HepG2 (cell line): ENCODE results near the gene STIM2. TPM values are rescaled to one million over a fixed set of nuclear protein-coding genes. Genes with fewer than 3 reads are reported as not detected.

Experiments used
- ATAC-seq: fragments of 200-7000 bp; cut with Tn5 transposase; 3 replicates; pipeline ENCODE4 v1.9.1; 2020; ENCODE audit warnings: mild to moderate bottlenecking, moderate library complexity
- BruUV-seq: library from RNA; stranded (reverse); fragments of 400-500 nt; replicated peaks from 2 replicates; lab custom pipeline; 2021; lab: Mats Ljungman, UMichigan
- CTCF ChIA-PET: fragments of 300-600 bp; formaldehyde crosslinking; extraction: SDS; loops from one replicate; lab custom pipeline; 2021; ENCODE audit warnings: low total read pairs, inconsistent platforms, low intra/inter-chr PET ratio; lab: Yijun Ruan, JAX
- POLR2A ChIA-PET: fragments of 350-600 bp; sonication (Branson Sonifier 250); formaldehyde crosslinking; loops from one replicate; lab custom pipeline; 2020; ENCODE audit warnings: antibody characterized with exemption, inconsistent platforms; lab: Yijun Ruan, JAX
- DNase-seq: peaks from one replicate; pipeline ENCODE4 v3.0.0-alpha.2; 2015; ENCODE audit warnings: low spot score
- FAIRE-seq: peaks from 3 replicates; lab custom pipeline; 2011; peaks lifted over from hg19 to GRCh38; lab: Jason Lieb, UNC
- H2AFZ ChIP-seq: one replicate; pipeline ENCODE4 v1.6.1; 2011; ENCODE audit warnings: low read length, inconsistent platforms
- H3K27ac ChIP-seq: fragments of 300-600 bp; 3 replicates; pipeline ENCODE4 v1.8.0; 2011; ENCODE audit warnings: mixed run types, mild to moderate bottlenecking, mixed read lengths, low read length, inconsistent platforms; ENCODE audit not compliant: insufficient read depth; ENCODE audit errors: extremely low read length
- H3K27me3 ChIP-seq, 2 experiments: fragments of 200-600 bp in 1 of 2; 2 replicates in 1 of 2; 3 replicates in 1 of 2; pipeline versions ENCODE4 v1.6.0 to v1.8.0; 2011; ENCODE audit warnings: low read length in 2 of 2, mild to moderate bottlenecking in 2 of 2, moderate library complexity in 2 of 2, inconsistent platforms in 1 of 2; ENCODE audit not compliant: insufficient read depth in 2 of 2, control insufficient read depth in 1 of 2
- H3K36me3 ChIP-seq, 2 experiments: fragments of 200-600 bp in 1 of 2; replicated peaks in 1 of 2; 2 replicates in 1 of 2; 3 replicates in 1 of 2; pipeline versions ENCODE4 v1.5.1 to v1.8.0; 2011; ENCODE audit warnings: low read length in 2 of 2, inconsistent platforms in 1 of 2; ENCODE audit not compliant: insufficient read depth in 2 of 2, control insufficient read depth in 1 of 2
- H3K4me1 ChIP-seq: 2 replicates; pipeline ENCODE4 v1.5.1; 2012; ENCODE audit warnings: low read length, inconsistent platforms; ENCODE audit not compliant: insufficient read depth
- H3K4me2 ChIP-seq: 2 replicates; pipeline ENCODE4 v1.6.0; 2011; ENCODE audit warnings: low read depth, low read length, inconsistent platforms
- H3K4me3 ChIP-seq, 3 experiments: fragments of 200-600 bp in 1 of 3; sonication (generic), shearing (Covaris generic) in 1 of 3; replicated peaks in 1 of 3; 2 replicates each; pipeline ENCODE4 v1.5.1; 2011 to 2016; ENCODE audit warnings: low read length in 3 of 3, inconsistent platforms in 2 of 3, low read depth in 2 of 3, mild to moderate bottlenecking in 2 of 3, control low read depth in 1 of 3, mixed read lengths in 1 of 3; ENCODE audit not compliant: insufficient read depth in 1 of 3
- H3K79me2 ChIP-seq: one replicate; pipeline ENCODE4 v1.6.1; 2011; ENCODE audit warnings: low read length, inconsistent platforms; ENCODE audit not compliant: insufficient read depth
- H3K9ac ChIP-seq: 2 replicates; pipeline ENCODE4 v1.6.0; 2011; ENCODE audit warnings: mild to moderate bottlenecking, low read depth, low read length, inconsistent platforms; ENCODE audit not compliant: insufficient read depth
- H3K9me3 ChIP-seq: 2 replicates; pipeline ENCODE4 v1.5.1; 2012; ENCODE audit warnings: mild to moderate bottlenecking, low read length
- H4K20me1 ChIP-seq: 2 replicates; pipeline ENCODE4 v1.6.0; 2011; ENCODE audit warnings: inconsistent platforms, mild to moderate bottlenecking, low read length, moderate library complexity; ENCODE audit not compliant: insufficient read depth
- BCL6 ChIP-seq: IDR thresholded peaks from 2 replicates; pipeline ENCODE4 v1.6.1; 2016; ENCODE audit warnings: missing genetic modification reagents, missing compliant biosample characterization
- FIP1L1 ChIP-seq: fragments of 200-400 bp; formaldehyde crosslinking; IDR thresholded peaks from 2 replicates; pipeline ENCODE4 v1.6.1; 2018; ENCODE audit warnings: low read depth, mild to moderate bottlenecking, low read length, moderate library complexity, borderline replicate concordance; ENCODE audit not compliant: insufficient read depth
- WGBS: methylation state at CpG from one replicate; pipeline ENCODE4 v1.1.6; 2017; ENCODE audit warnings: low lambda C conversion rate; 5-methylcytosine and 5-hydroxymethylcytosine counted together
- in situ Hi-C: cut with HindIII; loops from 2 replicates; pipeline ENCODE4 v1.10.0; 2017; ENCODE audit warnings: low pct_unique_long_range_greater_than_20kb; ENCODE audit not compliant: extremely low pct_ligation_motif_present
- intact Hi-C: fragments of 100-400 bp; cut with micrococcal nuclease; formaldehyde crosslinking; loops from one replicate; pipeline ENCODE4 v1.10.0; 2022; ENCODE audit not compliant: unreplicated experiment
- polyA plus RNA-seq, 8 experiments: library from polyadenylated mRNA; depleted of rRNA in 3 of 8; stranded (reverse) in 7 of 8; unstranded in 1 of 8; fragments of >200 nt; fragmentation: Illumina TruSeq in 4 of 8; extraction: Trizol in 4 of 8; gene quantifications; 2 replicates each; pipeline versions ENCODE4 v1.2.1 to v1.2.3, GENCODE V29; 2011 to 2016; ENCODE audit warnings: low read depth in 4 of 8, missing spikeins in 1 of 8, mixed read lengths in 1 of 8; ENCODE audit not compliant: insufficient read depth in 1 of 8
- total RNA-seq, 5 experiments: library from RNA; depleted of rRNA; stranded (reverse); fragments of >200 nt; fragmentation: Illumina TruSeq; extraction: Trizol; gene quantifications; 2 replicates each; pipeline ENCODE4 v1.2.3, GENCODE V29; 2016; ENCODE audit warnings: low read depth in 1 of 5
- TF ChIP-seq, protein P1 (sequence below): sonication (generic); formaldehyde crosslinking; IDR thresholded peaks from 2 replicates; pipeline ENCODE4 v1.4.0; 2020; ENCODE audit warnings: missing genetic modification reagents, borderline replicate concordance
- TF ChIP-seq, protein P2 (sequence below): sonication (generic); formaldehyde crosslinking; IDR thresholded peaks from 2 replicates; pipeline ENCODE4 v1.5.1; 2020; ENCODE audit warnings: mild to moderate bottlenecking, missing genetic modification reagents, borderline replicate concordance

Gene STIM2
- total and polyA plus RNA-seq, 2 of the 13 experiments (the other 11 are each of a cell fraction or from before 2014, with no cell fraction given): 19.3 to 19.4 TPM

DNA sequence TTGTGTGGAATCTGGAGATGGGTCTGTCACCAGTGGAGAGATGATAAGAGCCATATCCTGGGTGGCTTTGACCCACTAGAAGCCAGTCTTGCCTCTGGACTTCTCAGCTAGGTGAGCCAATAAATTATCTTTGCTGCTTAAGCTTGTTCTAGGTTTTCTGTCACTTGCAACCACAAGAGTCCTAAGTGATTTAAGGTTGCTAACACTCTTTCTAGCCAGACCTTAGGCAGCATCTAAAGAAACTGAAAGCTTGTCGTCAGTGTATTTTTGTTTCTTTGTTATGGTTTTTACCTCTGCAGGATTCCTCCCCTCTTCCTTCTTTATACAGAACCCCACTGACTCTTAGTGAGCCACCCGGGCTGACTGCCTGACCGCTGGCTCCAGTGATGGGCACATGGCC lies 37.1 kb upstream of the STIM2 start (continued):
- TF ChIP-seq, protein P1, sequence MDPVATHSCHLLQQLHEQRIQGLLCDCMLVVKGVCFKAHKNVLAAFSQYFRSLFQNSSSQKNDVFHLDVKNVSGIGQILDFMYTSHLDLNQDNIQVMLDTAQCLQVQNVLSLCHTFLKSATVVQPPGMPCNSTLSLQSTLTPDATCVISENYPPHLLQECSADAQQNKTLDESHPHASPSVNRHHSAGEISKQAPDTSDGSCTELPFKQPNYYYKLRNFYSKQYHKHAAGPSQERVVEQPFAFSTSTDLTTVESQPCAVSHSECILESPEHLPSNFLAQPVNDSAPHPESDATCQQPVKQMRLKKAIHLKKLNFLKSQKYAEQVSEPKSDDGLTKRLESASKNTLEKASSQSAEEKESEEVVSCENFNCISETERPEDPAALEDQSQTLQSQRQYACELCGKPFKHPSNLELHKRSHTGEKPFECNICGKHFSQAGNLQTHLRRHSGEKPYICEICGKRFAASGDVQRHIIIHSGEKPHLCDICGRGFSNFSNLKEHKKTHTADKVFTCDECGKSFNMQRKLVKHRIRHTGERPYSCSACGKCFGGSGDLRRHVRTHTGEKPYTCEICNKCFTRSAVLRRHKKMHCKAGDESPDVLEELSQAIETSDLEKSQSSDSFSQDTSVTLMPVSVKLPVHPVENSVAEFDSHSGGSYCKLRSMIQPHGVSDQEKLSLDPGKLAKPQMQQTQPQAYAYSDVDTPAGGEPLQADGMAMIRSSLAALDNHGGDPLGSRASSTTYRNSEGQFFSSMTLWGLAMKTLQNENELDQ (CRISPR knock-in tag): no peak

DNA sequence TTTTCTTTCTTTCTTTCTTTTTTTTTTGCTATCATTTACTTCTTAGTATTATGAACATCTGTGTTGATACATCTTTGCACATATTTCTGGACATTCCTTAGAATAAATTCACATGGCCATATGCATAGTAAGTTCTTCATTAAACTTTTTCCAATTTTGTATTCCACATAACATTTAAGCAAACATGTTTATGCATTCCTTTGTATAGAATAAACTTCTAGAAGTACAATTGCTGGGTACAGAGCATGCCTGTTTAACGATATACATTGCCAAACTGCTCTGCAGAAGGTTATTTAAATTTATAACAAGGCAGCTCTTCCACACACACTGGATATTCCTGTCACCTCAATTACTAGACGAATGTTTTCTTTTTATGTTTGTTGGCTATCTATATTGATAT lies 36.0 kb upstream of the STIM2 start:
- Histone ChIP-seq H3K27me3 (no peaks in the 10 kb centered on the region), H3K4me3 (no peak overlapping the region), H4K20me1 (no peaks in the 10 kb centered on the region), H3K79me2 (no peaks in the 10 kb centered on the region), H3K4me2 (no peak overlapping the region), H2AFZ (no peak overlapping the region), H3K9ac (no peak overlapping the region), H3K9me3 (peaks cover 11% of the 10 kb centered on the region), H3K27ac (no peak overlapping the region), H3K4me1 (peaks cover 29% of the 10 kb centered on the region), H3K36me3 (no peaks in the 10 kb centered on the region)
- ChIA-PET CTCF (no interaction called here), POLR2A (no interaction called here)
- FAIRE-seq: no peak
- BruUV-seq: no TSS peak
- ATAC-seq: no peak
- DNase-seq: no peak
- in situ Hi-C loops (loop anchor here (5.0 kb wide), 1 partner anchor 33 kb away; no protein-coding TSS in a partner anchor), intact Hi-C loops (no loop called here)
- WGBS: 91% methylated on average over 2 of the region's 2 CpGs
- no peak for TF ChIP-seq BCL6 (CRISPR knock-in tag)
- TF ChIP-seq, protein P2, sequence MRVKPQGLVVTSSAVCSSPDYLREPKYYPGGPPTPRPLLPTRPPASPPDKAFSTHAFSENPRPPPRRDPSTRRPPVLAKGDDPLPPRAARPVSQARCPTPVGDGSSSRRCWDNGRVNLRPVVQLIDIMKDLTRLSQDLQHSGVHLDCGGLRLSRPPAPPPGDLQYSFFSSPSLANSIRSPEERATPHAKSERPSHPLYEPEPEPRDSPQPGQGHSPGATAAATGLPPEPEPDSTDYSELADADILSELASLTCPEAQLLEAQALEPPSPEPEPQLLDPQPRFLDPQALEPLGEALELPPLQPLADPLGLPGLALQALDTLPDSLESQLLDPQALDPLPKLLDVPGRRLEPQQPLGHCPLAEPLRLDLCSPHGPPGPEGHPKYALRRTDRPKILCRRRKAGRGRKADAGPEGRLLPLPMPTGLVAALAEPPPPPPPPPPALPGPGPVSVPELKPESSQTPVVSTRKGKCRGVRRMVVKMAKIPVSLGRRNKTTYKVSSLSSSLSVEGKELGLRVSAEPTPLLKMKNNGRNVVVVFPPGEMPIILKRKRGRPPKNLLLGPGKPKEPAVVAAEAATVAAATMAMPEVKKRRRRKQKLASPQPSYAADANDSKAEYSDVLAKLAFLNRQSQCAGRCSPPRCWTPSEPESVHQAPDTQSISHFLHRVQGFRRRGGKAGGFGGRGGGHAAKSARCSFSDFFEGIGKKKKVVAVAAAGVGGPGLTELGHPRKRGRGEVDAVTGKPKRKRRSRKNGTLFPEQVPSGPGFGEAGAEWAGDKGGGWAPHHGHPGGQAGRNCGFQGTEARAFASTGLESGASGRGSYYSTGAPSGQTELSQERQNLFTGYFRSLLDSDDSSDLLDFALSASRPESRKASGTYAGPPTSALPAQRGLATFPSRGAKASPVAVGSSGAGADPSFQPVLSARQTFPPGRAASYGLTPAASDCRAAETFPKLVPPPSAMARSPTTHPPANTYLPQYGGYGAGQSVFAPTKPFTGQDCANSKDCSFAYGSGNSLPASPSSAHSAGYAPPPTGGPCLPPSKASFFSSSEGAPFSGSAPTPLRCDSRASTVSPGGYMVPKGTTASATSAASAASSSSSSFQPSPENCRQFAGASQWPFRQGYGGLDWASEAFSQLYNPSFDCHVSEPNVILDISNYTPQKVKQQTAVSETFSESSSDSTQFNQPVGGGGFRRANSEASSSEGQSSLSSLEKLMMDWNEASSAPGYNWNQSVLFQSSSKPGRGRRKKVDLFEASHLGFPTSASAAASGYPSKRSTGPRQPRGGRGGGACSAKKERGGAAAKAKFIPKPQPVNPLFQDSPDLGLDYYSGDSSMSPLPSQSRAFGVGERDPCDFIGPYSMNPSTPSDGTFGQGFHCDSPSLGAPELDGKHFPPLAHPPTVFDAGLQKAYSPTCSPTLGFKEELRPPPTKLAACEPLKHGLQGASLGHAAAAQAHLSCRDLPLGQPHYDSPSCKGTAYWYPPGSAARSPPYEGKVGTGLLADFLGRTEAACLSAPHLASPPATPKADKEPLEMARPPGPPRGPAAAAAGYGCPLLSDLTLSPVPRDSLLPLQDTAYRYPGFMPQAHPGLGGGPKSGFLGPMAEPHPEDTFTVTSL (CRISPR knock-in tag): no peak
- TF ChIP-seq FIP1L1: no peak
